H1 (cell line): ENCODE measurements around the gene ASTN2. TPM values are rescaled to one million over a fixed set of nuclear protein-coding genes. Genes with fewer than 3 reads are reported as not detected.

Source experiments
- CTCF ChIA-PET: fragments of 300-600 bp; sonication (Branson Sonifier 250); formaldehyde crosslinking; loops from one replicate; lab custom pipeline; 2021; ENCODE audit not compliant: partially characterized antibody; lab: Charles Lee
- POLR2A ChIA-PET: fragments of 300-600 bp; sonication (Branson Sonifier 250); formaldehyde crosslinking; loops from one replicate; lab custom pipeline; 2021; ENCODE audit warnings: inconsistent platforms; ENCODE audit not compliant: partially characterized antibody; lab: Charles Lee
- DNase-seq, 2 experiments: peaks; one replicate each; pipeline versions ENCODE4 v3.0.0 to v3.0.0-alpha.2; 2010 to 2022; ENCODE audit warnings: low spot score in 2 of 2, low read depth in 1 of 2, mixed read lengths in 1 of 2
- FAIRE-seq: peaks from 2 replicates; lab custom pipeline; 2011; peaks lifted over from hg19 to GRCh38; lab: Jason Lieb, UNC
- H2AFZ ChIP-seq: 2 replicates; pipeline ENCODE4 v1.8.1; 2012; ENCODE audit warnings: low read length, inconsistent platforms
- H2AK5ac ChIP-seq: 2 replicates; pipeline ENCODE4 v1.6.1; 2013; ENCODE audit warnings: low read depth, low read length
- H2BK120ac ChIP-seq: replicated peaks from 2 replicates; pipeline ENCODE3; 2013; ENCODE audit warnings: low read depth, low read length, inconsistent platforms
- H2BK12ac ChIP-seq: 2 replicates; pipeline ENCODE4 v1.6.1; 2013; ENCODE audit warnings: low read depth, low read length
- H2BK15ac ChIP-seq: 2 replicates; pipeline ENCODE4 v1.6.1; 2013; ENCODE audit warnings: low read length
- H2BK20ac ChIP-seq: 2 replicates; pipeline ENCODE4 v1.6.1; 2013; ENCODE audit warnings: low read length
- H2BK5ac ChIP-seq: 2 replicates; pipeline ENCODE4 v1.6.1; 2013; ENCODE audit warnings: low read depth, low read length
- H3K14ac ChIP-seq: 2 replicates; pipeline ENCODE4 v1.6.1; 2013; ENCODE audit warnings: inconsistent platforms; ENCODE audit not compliant: insufficient read length
- H3K18ac ChIP-seq: 2 replicates; pipeline ENCODE4 v1.6.1; 2013; ENCODE audit warnings: low read length; ENCODE audit errors: extremely low read depth
- H3K23ac ChIP-seq: 2 replicates; pipeline ENCODE4 v1.6.1; 2013; ENCODE audit warnings: inconsistent platforms; ENCODE audit not compliant: insufficient read length
- H3K23me2 ChIP-seq: 2 replicates; pipeline ENCODE4 v1.6.1; 2013; ENCODE audit warnings: low read depth, low read length
- H3K27ac ChIP-seq: 2 replicates; pipeline ENCODE4 v1.6.1; 2011; ENCODE audit warnings: low read depth, low read length, inconsistent platforms
- H3K27me3 ChIP-seq, 4 experiments: replicated peaks in 1 of 4; 1 replicate in 1 of 4; 2 replicates in 3 of 4; pipeline versions ENCODE4 v1.6.1 to v1.8.1; 2011 to 2013; ENCODE audit warnings: low read length in 3 of 4, mild to moderate bottlenecking in 3 of 4, inconsistent platforms in 2 of 4, mixed read lengths in 2 of 4, moderate library complexity in 1 of 4; ENCODE audit not compliant: control insufficient read depth in 3 of 4, insufficient read depth in 3 of 4; ENCODE audit errors: extremely low read depth in 1 of 4
- H3K36me3 ChIP-seq, 4 experiments: 2 replicates each; pipeline versions ENCODE4 v1.6.1 to v1.8.1; 2011 to 2013; ENCODE audit warnings: mild to moderate bottlenecking in 4 of 4, low read length in 3 of 4, moderate library complexity in 2 of 4, control low read depth in 1 of 4, inconsistent platforms in 1 of 4; ENCODE audit not compliant: insufficient read depth in 4 of 4, control insufficient read depth in 2 of 4
- H3K4ac ChIP-seq: replicated peaks from 2 replicates; pipeline ENCODE3; 2013; ENCODE audit warnings: low read length, low read depth, mixed read lengths, inconsistent platforms; ENCODE audit not compliant: insufficient read length
- H3K4me1 ChIP-seq, 4 experiments: replicated peaks in 1 of 4; 1 replicate in 1 of 4; 2 replicates in 3 of 4; pipeline versions ENCODE4 v1.6.1 to v1.8.1; 2011 to 2013; ENCODE audit warnings: low read length in 3 of 4, inconsistent platforms in 2 of 4, mixed read lengths in 1 of 4; ENCODE audit not compliant: insufficient read depth in 4 of 4, control insufficient read depth in 3 of 4
- H3K4me2 ChIP-seq, 2 experiments: 2 replicates each; pipeline versions ENCODE4 v1.6.1 to v1.8.1; 2011 to 2013; ENCODE audit warnings: low read depth in 2 of 2, low read length in 2 of 2, control low read depth in 1 of 2, inconsistent platforms in 1 of 2, mild to moderate bottlenecking in 1 of 2; ENCODE audit not compliant: insufficient read depth in 1 of 2
- H3K4me3 ChIP-seq, 4 experiments: fragments of 200-600, 300-600 bp in 1 of 4; sonication (generic), shearing (Covaris generic), sonication (Bioruptor Twin) in 1 of 4; 2 replicates each; pipeline versions ENCODE4 v1.5.1 to v1.8.1; 2011 to 2016; ENCODE audit warnings: low read length in 4 of 4, low read depth in 3 of 4, control low read depth in 2 of 4, inconsistent platforms in 2 of 4, mild to moderate bottlenecking in 2 of 4, mixed read lengths in 1 of 4, moderate library complexity in 1 of 4; ENCODE audit not compliant: insufficient read depth in 2 of 4; ENCODE audit errors: extremely low read depth in 1 of 4
- H3K56ac ChIP-seq: replicated peaks from 2 replicates; pipeline ENCODE3; 2013; ENCODE audit warnings: low read depth, mild to moderate bottlenecking, mixed read lengths, low read length, inconsistent platforms; ENCODE audit not compliant: insufficient read length
- H3K79me1 ChIP-seq: 2 replicates; pipeline ENCODE4 v1.6.1; 2013; ENCODE audit warnings: low read depth, low read length, control low read depth
- H3K79me2 ChIP-seq, 2 experiments: 2 replicates each; pipeline versions ENCODE4 v1.6.1 to v1.8.1; 2012 to 2013; ENCODE audit warnings: low read length in 2 of 2, mild to moderate bottlenecking in 2 of 2, inconsistent platforms in 1 of 2; ENCODE audit not compliant: insufficient read depth in 2 of 2, control insufficient read depth in 1 of 2
- H3K9ac ChIP-seq, 4 experiments: replicated peaks in 1 of 4; 1 replicate in 1 of 4; 2 replicates in 3 of 4; pipeline versions ENCODE4 v1.6.1 to v1.8.1; 2011 to 2013; ENCODE audit warnings: low read depth in 3 of 4, low read length in 3 of 4, control low read depth in 2 of 4, mild to moderate bottlenecking in 2 of 4, moderate library complexity in 2 of 4, inconsistent platforms in 1 of 4; ENCODE audit errors: extremely low read depth in 1 of 4
- H3K9me3 ChIP-seq, 2 experiments: 2 replicates each; pipeline versions ENCODE4 v1.6.1 to v1.8.1; 2012 to 2013; ENCODE audit warnings: mild to moderate bottlenecking in 2 of 2, moderate library complexity in 2 of 2, control low read depth in 1 of 2, inconsistent platforms in 1 of 2, low read depth in 1 of 2, low read length in 1 of 2, mixed read lengths in 1 of 2; ENCODE audit not compliant: insufficient read depth in 2 of 2
- H4K20me1 ChIP-seq, 2 experiments: replicated peaks in 1 of 2; 2 replicates each; pipeline versions ENCODE3 to v1.8.1; 2011 to 2013; ENCODE audit warnings: inconsistent platforms in 2 of 2, low read length in 2 of 2, mild to moderate bottlenecking in 1 of 2; ENCODE audit not compliant: insufficient read depth in 2 of 2, control insufficient read depth in 1 of 2
- H4K5ac ChIP-seq: 2 replicates; pipeline ENCODE4 v1.6.1; 2013; ENCODE audit warnings: low read length, low read depth, mixed read lengths, inconsistent platforms; ENCODE audit not compliant: insufficient read length
- H4K8ac ChIP-seq: 2 replicates; pipeline ENCODE4 v1.8.0; 2013; ENCODE audit warnings: mild to moderate bottlenecking, moderate library complexity, low read length, inconsistent platforms; ENCODE audit not compliant: insufficient read depth; ENCODE audit errors: extremely low read depth
- H4K91ac ChIP-seq: replicated peaks from 2 replicates; pipeline ENCODE3; 2013; ENCODE audit warnings: low read length, mixed read lengths, inconsistent platforms; ENCODE audit not compliant: insufficient read length
- BACH1 ChIP-seq: IDR thresholded peaks from 2 replicates; pipeline ENCODE4 v1.6.1; 2012; ENCODE audit warnings: low read length, improper control_type of control experiment
- CTBP2 ChIP-seq: IDR thresholded peaks from 2 replicates; pipeline ENCODE4 v1.7.0; 2011; ENCODE audit warnings: borderline replicate concordance, mild to moderate bottlenecking, moderate library complexity, mixed read lengths, low read length; ENCODE audit not compliant: insufficient read depth, insufficient read length
- FOSL1 ChIP-seq: IDR thresholded peaks from 2 replicates; pipeline ENCODE4 v1.6.1; 2011; ENCODE audit warnings: mild to moderate bottlenecking, low read depth, low read length, moderate library complexity; ENCODE audit not compliant: insufficient read depth
- HDAC2 ChIP-seq, 2 experiments: fragments of 300-600 bp in 1 of 2; sonication (generic) in 1 of 2; IDR thresholded peaks; 2 replicates each; pipeline ENCODE4 v1.6.1; 2011 to 2012; ENCODE audit warnings: low read depth in 2 of 2, low read length in 2 of 2, mild to moderate bottlenecking in 2 of 2, moderate library complexity in 2 of 2, borderline replicate concordance in 1 of 2, inconsistent platforms in 1 of 2
- HDAC6 ChIP-seq: IDR thresholded peaks from one replicate; pipeline ENCODE4 v1.7.1; 2012; ENCODE audit warnings: low read depth, mild to moderate bottlenecking, inconsistent platforms, low read length, moderate library complexity
- MAX ChIP-seq: IDR thresholded peaks from 2 replicates; pipeline ENCODE4 v1.6.1; 2012; ENCODE audit warnings: inconsistent platforms
- PHF8 ChIP-seq: fragments of 200-600 bp; sonication (generic); conservative IDR thresholded peaks from 2 replicates; pipeline ENCODE4 v1.7.1; 2012; ENCODE audit warnings: low read depth, mild to moderate bottlenecking, inconsistent platforms, low read length, moderate library complexity
- POLR2AphosphoS5 ChIP-seq: IDR thresholded peaks from 2 replicates; pipeline ENCODE4 v1.6.1; 2011; ENCODE audit warnings: low read depth, low read length
- RAD21 ChIP-seq, 2 experiments: IDR thresholded peaks in 1 of 2; conservative IDR thresholded peaks in 1 of 2; 2 replicates each; pipeline ENCODE4 v1.6.1; 2011; ENCODE audit warnings: low read depth in 2 of 2, low read length in 2 of 2, improper control_type of control experiment in 1 of 2, inconsistent platforms in 1 of 2, mild to moderate bottlenecking in 1 of 2, moderate library complexity in 1 of 2
- RXRA ChIP-seq: IDR thresholded peaks from 2 replicates; pipeline ENCODE4 v1.6.1; 2011; ENCODE audit warnings: low read depth, mild to moderate bottlenecking, low read length, moderate library complexity; ENCODE audit not compliant: insufficient read depth
- SIX5 ChIP-seq: IDR thresholded peaks from 2 replicates; pipeline ENCODE4 v1.6.1; 2011; ENCODE audit warnings: mild to moderate bottlenecking, low read depth, low read length
- SP2 ChIP-seq: IDR thresholded peaks from 2 replicates; pipeline ENCODE4 v1.6.1; 2012; ENCODE audit warnings: mild to moderate bottlenecking, low read length, inconsistent platforms
- SP4 ChIP-seq: IDR thresholded peaks from 2 replicates; pipeline ENCODE4 v1.6.1; 2012; ENCODE audit warnings: low read length, inconsistent platforms
- TEAD4 ChIP-seq: IDR thresholded peaks from 2 replicates; pipeline ENCODE4 v1.6.1; 2012; ENCODE audit warnings: low read depth, low read length, inconsistent platforms, mixed read lengths
- WGBS, 2 experiments: shearing (Covaris generic) in 1 of 2; methylation state at CpG; one replicate each; pipeline versions ENCODE4 v1.1.6 to v1.1.7; 2013 to 2015; ENCODE audit warnings: low lambda C conversion rate in 2 of 2, mixed read lengths in 2 of 2, inconsistent platforms in 1 of 2, low coverage in 1 of 2, missing lambda C conversion rate in 1 of 2; ENCODE audit not compliant: insufficient replicate concordance in 2 of 2, insufficient coverage in 1 of 2, insufficient read length in 1 of 2; ENCODE audit errors: extremely low coverage in 1 of 2, missing lambda C conversion rate in 1 of 2; 5-methylcytosine and 5-hydroxymethylcytosine counted together
- polyA plus RNA-seq, 7 experiments: library from polyadenylated mRNA; depleted of rRNA in 3 of 7; stranded (reverse) in 5 of 7; unstranded in 2 of 7; fragments of >200 nt in 5 of 7; fragments of 200-250 nt in 2 of 7; gene quantifications; 1 replicate in 5 of 7; 2 replicates in 1 of 7; 4 replicates in 1 of 7; pipeline versions ENCODE4 v1.2.1 to v1.2.3, GENCODE V29; 2011 to 2013; ENCODE audit warnings: missing spikeins in 2 of 7, mixed read lengths in 2 of 7
- total RNA-seq: library from RNA; stranded (reverse); fragmentation: NEBNext Ultra II Directional; extraction: Animal tissue kit (Norgen Biotek cat#: 25700); gene quantifications from 2 replicates; pipeline ENCODE4 v1.2.1, GENCODE V29; 2021

The ASTN2 gene
- total and polyA plus RNA-seq, 2 of the 8 experiments (the other 6 are each of a cell fraction or from before 2014, with no cell fraction given) = 8.2 to 13.7 TPM

DNA sequence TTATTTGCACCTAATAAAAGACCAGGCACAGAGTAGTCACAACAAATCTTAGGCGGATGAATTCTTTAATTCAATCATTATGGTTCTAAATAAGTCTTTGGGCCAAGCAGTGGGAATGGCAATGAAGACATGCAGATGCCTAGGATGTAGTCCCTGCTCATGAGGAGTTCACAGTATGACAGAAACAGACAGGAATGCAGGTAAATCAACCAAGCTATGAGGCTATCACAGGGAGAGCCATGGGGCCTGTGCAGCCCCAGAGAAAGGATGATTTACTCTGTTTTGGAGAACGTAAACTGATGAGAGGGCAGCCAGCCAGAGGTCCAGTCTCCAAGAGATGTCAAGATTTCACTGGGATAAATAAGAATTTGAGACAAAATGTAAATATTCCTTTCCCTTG, 598.4 kb downstream of the ASTN2 start:
- H4K20me1 ChIP-seq = no peaks in the 10 kb centered on the region
- no peak overlapping the region for H3K18ac ChIP-seq
- no peaks in the 10 kb centered on the region for H3K79me1 ChIP-seq
- no peak overlapping the region for H3K23ac ChIP-seq
- H4K5ac ChIP-seq = no peak overlapping the region
- WGBS, 2 experiments = 97% methylated on average over 2 of the region's 2 CpGs; no CpG with 5 or more reads in 1 of the 2 experiments
- H3K4me3 ChIP-seq = no peak overlapping the region
- H3K9ac ChIP-seq = no peak overlapping the region; a peak in 1 of 7 replicates
- FAIRE-seq = no peak
- no peak overlapping the region for H2BK15ac ChIP-seq
- no peaks in the 10 kb centered on the region for H3K23me2 ChIP-seq
- no peak overlapping the region for H2BK12ac ChIP-seq
- H3K9me3 ChIP-seq = no peaks in the 10 kb centered on the region
- H3K4ac ChIP-seq = no peak overlapping the region
- no peak overlapping the region for H4K8ac ChIP-seq
- H2BK20ac ChIP-seq = no peak overlapping the region
- no peaks in the 10 kb centered on the region for H3K79me2 ChIP-seq
- H3K4me2 ChIP-seq = no peak overlapping the region
- H2BK120ac ChIP-seq = no peak overlapping the region
- no peak overlapping the region for H3K27ac ChIP-seq
- H2AFZ ChIP-seq = no peak overlapping the region
- DNase-seq = no peak
- no peaks in the 10 kb centered on the region for H3K27me3 ChIP-seq
- no peak overlapping the region for H4K91ac ChIP-seq
- H2BK5ac ChIP-seq = no peak overlapping the region
- H3K14ac ChIP-seq = no peak overlapping the region
- ChIA-PET CTCF (interaction anchor here (1.7 kb wide), 1 partner anchor 80 kb away, joined by 4 read pairs; no protein-coding TSS in a partner anchor), POLR2A (no interaction called here)
- no peak overlapping the region for H2AK5ac ChIP-seq
- no peak overlapping the region for H3K56ac ChIP-seq
- no peaks in the 10 kb centered on the region; a peak in 1 of 7 replicates for H3K4me1 ChIP-seq
- H3K36me3 ChIP-seq = no peaks in the 10 kb centered on the region
- TF ChIP-seq TEAD4 (no peak), SIX5 (no peak), BACH1 (no peak), SP4 (no peak), POLR2AphosphoS5 (no peak), HDAC6 (no peak), CTBP2 (no peak), RAD21 (IDR thresholded peaks at IDR 0.05 in 1 of 2, conservative IDR thresholded peaks at IDR 0.05 in 1 of 2; ENCODE audit: low read depth in 2 of 2, low read length in 2 of 2) (no peak), SP2 (no peak), HDAC2 (IDR thresholded peaks at IDR 0.05; ENCODE audit: borderline replicate concordance in 1 of 2, low read depth in 2 of 2, low read length in 2 of 2) (no peak), MAX (no peak), RXRA (no peak), PHF8 (no peak), FOSL1 (no peak)
